MCF 10A (cell line): ENCODE results near the gene TTC7B. TPM values are rescaled to one million over a fixed set of nuclear protein-coding genes. Genes with fewer than 3 reads are reported as not detected.

Experiments
- BruUV-seq: library from RNA; stranded (reverse); fragments of 400-500 nt; replicated peaks from 2 replicates; lab custom pipeline; 2021; lab: Mats Ljungman, UMichigan
- CTCF ChIA-PET: fragments of 300-600 bp; sonication (Branson Sonifier 250); formaldehyde crosslinking; extraction: SDS; loops from one replicate; lab custom pipeline; 2021; ENCODE audit warnings: antibody characterized with exemption, inconsistent platforms; lab: Yijun Ruan, JAX
- POLR2A ChIA-PET: fragments of 300-600, 350-650 bp; sonication (Branson Sonifier 250); formaldehyde crosslinking; extraction: SDS; loops from one replicate; lab custom pipeline; 2020; ENCODE audit warnings: antibody characterized with exemption, inconsistent platforms; lab: Yijun Ruan, JAX
- DNase-seq: peaks from one replicate; pipeline ENCODE4 v3.0.0-alpha.2; 2018; ENCODE audit not compliant: unreplicated experiment
- H3K27ac Mint-ChIP-seq: one replicate; pipeline ENCODE4 v1.8.0; 2022; ENCODE audit warnings: mild to moderate bottlenecking, low read depth, mixed read lengths; ENCODE audit not compliant: unreplicated experiment
- H3K27me3 Mint-ChIP-seq: one replicate; pipeline ENCODE4 v1.8.0; 2022; ENCODE audit warnings: mixed read lengths; ENCODE audit not compliant: insufficient read depth, unreplicated experiment
- H3K36me3 Mint-ChIP-seq: one replicate; pipeline ENCODE4 v1.8.0; 2022; ENCODE audit warnings: mild to moderate bottlenecking, moderate library complexity, mixed read lengths; ENCODE audit not compliant: insufficient read depth, unreplicated experiment
- H3K4me1 Mint-ChIP-seq: one replicate; pipeline ENCODE4 v1.8.0; 2022; ENCODE audit warnings: mixed read lengths; ENCODE audit not compliant: insufficient read depth, unreplicated experiment
- H3K4me3 Mint-ChIP-seq: one replicate; pipeline ENCODE4 v1.8.0; 2022; ENCODE audit warnings: mild to moderate bottlenecking, moderate library complexity, mixed read lengths; ENCODE audit not compliant: unreplicated experiment
- H3K9me3 Mint-ChIP-seq: one replicate; pipeline ENCODE4 v1.8.0; 2022; ENCODE audit warnings: mixed read lengths; ENCODE audit not compliant: unreplicated experiment
- intact Hi-C: fragments of 100-400 bp; cut with micrococcal nuclease; formaldehyde crosslinking; loops from 2 replicates; pipeline ENCODE4 v1.14.1; 2022
- total RNA-seq: library from RNA; stranded (reverse); gene quantifications from 2 replicates; pipeline ENCODE4 v1.2.3, GENCODE V29; 2022
- TF ChIP-seq, protein P1 (sequence below): fragments of 200-600 bp; IDR thresholded peaks from one replicate; pipeline ENCODE4 v1.8.0; 2022; ENCODE audit warnings: antibody characterized with exemption, mild to moderate bottlenecking; ENCODE audit not compliant: unreplicated experiment

TTC7B gene
- total RNA-seq, 1 experiment from 2014 or later, result 31.1 TPM

DNA sequence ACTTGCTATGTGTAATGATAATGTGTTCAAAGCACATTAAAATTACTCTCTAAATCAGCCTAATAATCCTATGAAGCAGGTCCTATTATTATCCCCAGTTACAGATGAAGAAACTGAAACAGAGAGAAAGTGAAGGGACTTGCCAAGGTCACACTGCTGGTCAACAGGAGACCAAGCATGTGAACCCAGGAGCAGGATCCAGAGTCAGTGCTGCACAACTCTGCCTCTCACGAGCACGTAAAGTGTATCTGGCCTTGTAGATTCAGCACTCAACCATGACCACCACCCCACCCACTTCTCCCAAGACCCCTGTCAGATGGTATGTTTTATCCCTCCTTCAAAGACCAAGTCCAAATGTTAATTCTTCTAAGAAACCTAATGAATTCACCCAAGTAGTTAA is 100.7 kb downstream of the TTC7B start:
- no TSS peak for BruUV-seq
- no peak for DNase-seq
- intact Hi-C loops, result no loop called here
- TF ChIP-seq, protein P1, sequence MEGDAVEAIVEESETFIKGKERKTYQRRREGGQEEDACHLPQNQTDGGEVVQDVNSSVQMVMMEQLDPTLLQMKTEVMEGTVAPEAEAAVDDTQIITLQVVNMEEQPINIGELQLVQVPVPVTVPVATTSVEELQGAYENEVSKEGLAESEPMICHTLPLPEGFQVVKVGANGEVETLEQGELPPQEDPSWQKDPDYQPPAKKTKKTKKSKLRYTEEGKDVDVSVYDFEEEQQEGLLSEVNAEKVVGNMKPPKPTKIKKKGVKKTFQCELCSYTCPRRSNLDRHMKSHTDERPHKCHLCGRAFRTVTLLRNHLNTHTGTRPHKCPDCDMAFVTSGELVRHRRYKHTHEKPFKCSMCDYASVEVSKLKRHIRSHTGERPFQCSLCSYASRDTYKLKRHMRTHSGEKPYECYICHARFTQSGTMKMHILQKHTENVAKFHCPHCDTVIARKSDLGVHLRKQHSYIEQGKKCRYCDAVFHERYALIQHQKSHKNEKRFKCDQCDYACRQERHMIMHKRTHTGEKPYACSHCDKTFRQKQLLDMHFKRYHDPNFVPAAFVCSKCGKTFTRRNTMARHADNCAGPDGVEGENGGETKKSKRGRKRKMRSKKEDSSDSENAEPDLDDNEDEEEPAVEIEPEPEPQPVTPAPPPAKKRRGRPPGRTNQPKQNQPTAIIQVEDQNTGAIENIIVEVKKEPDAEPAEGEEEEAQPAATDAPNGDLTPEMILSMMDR, result no peak
- H3K27ac Mint-ChIP-seq, result no peak overlapping the region
- ChIA-PET POLR2A (no interaction called here), CTCF (interaction anchor here (0.6 to 3.7 kb wide), 2 partner anchors 18 to 457 kb away, joined by 4 to 17 read pairs; no protein-coding TSS in a partner anchor)
- no peak overlapping the region for H3K4me3 Mint-ChIP-seq
- no peaks in the 10 kb centered on the region for H3K27me3 Mint-ChIP-seq
- H3K9me3 Mint-ChIP-seq, result no peaks in the 10 kb centered on the region
- H3K4me1 Mint-ChIP-seq, result no peaks in the 10 kb centered on the region
- H3K36me3 Mint-ChIP-seq, result peaks cover 4% of the 10 kb centered on the region

- Mint-ChIP-seq H3K4me1 (no peaks in the 10 kb centered on the region), H3K36me3 (peaks cover 4% of the 10 kb centered on the region), H3K9me3 (no peaks in the 10 kb centered on the region), H3K4me3 (no peak overlapping the region), H3K27ac (peak overlapping the region; percentile 85), H3K27me3 (no peaks in the 10 kb centered on the region)
- ChIA-PET POLR2A (no interaction called here), CTCF (interaction anchor here (0.6 to 3.7 kb wide), 4 partner anchors 17 to 458 kb away, joined by 3 to 17 read pairs (median 4); no protein-coding TSS in a partner anchor)
- BruUV-seq, result no TSS peak
- TF ChIP-seq, protein P1, result no peak
- DNase-seq, result no peak
- intact Hi-C loops, result no loop called here
Observed at GRCh38 chr14:90714811-90715210, 101.4 kb downstream of the TTC7B start.

DNA sequence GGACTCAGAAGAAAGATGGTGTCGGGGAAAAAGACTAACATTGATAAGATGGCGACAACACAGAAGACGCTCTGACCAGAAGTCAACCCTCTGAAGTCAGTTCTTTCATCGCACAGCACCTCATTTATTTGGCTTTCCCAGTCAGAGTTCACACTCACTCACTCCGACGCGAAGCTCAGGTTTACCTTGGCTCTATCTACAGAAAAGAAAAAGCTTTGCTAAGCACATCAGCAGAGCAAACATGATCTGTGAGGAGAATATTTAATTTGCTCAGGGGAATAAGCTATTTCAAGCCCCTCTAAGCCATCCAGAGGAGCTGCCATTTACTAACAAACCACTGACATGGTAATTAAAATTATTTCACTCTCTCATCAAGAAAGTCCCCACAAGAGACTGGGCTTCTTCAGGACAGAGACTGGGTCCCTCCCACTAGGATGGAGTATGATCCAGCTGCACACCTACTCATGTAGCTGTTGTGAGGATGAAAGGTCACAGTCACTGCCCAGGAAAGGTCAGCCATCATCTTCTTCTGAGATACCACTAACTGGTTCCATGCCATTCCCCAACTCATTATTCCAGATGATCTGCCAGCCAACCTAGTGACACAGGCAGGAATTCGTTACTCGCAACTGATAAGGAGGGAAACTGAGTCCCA is 111.4 kb downstream of the TTC7B start:
- ChIA-PET CTCF (interaction anchor here (0.6 to 1.6 kb wide), 5 partner anchors 13 to 403 kb away, joined by 3 to 9 read pairs (median 5); no protein-coding TSS in a partner anchor), POLR2A (interaction anchor here (0.6 kb wide), 1 partner anchor 294 kb away, joined by 3 read pairs; no protein-coding TSS in a partner anchor)
- TF ChIP-seq, protein P1, result no peak
- H3K9me3 Mint-ChIP-seq, result no peaks in the 10 kb centered on the region
- H3K27ac Mint-ChIP-seq, result no peak overlapping the region
- no peaks in the 10 kb centered on the region for H3K4me1 Mint-ChIP-seq
- no peak overlapping the region for H3K4me3 Mint-ChIP-seq
- no peaks in the 10 kb centered on the region for H3K36me3 Mint-ChIP-seq
- H3K27me3 Mint-ChIP-seq, result no peaks in the 10 kb centered on the region
- no TSS peak for BruUV-seq
- no peak for DNase-seq
- intact Hi-C loops, result no loop called here

- Mint-ChIP-seq H3K4me3 (no peak overlapping the region), H3K27ac (peak overlapping the region; percentile 13), H3K36me3 (no peaks in the 10 kb centered on the region), H3K4me1 (no peaks in the 10 kb centered on the region), H3K27me3 (no peaks in the 10 kb centered on the region), H3K9me3 (no peaks in the 10 kb centered on the region)
- BruUV-seq, result no TSS peak
- DNase-seq, result no peak
- CTCF ChIA-PET, result interaction anchor here (0.6 to 7.7 kb wide), 5 partner anchors 14 to 402 kb away, joined by 3 to 158 read pairs (median 5); no protein-coding TSS in a partner anchor
- intact Hi-C loops, result no loop called here
- POLR2A ChIA-PET, result interaction anchor here (0.7 to 1.2 kb wide), 2 partner anchors 12 to 301 kb away, joined by 3 read pairs; no protein-coding TSS in a partner anchor
- TF ChIP-seq, protein P1, result no peak
Observed at GRCh38 chr14:90703841-90704737, 112.1 kb downstream of the TTC7B start.
